Measurements from ENCODE around the gene PRDM16. TPM values are rescaled to one million over a fixed set of nuclear protein-coding genes. Genes with fewer than 3 reads are reported as not detected.

PRDM16 gene
- total and polyA plus RNA-seq, 4 donors, result 0.05 to 0.67 (median 0.19) TPM

DNA sequence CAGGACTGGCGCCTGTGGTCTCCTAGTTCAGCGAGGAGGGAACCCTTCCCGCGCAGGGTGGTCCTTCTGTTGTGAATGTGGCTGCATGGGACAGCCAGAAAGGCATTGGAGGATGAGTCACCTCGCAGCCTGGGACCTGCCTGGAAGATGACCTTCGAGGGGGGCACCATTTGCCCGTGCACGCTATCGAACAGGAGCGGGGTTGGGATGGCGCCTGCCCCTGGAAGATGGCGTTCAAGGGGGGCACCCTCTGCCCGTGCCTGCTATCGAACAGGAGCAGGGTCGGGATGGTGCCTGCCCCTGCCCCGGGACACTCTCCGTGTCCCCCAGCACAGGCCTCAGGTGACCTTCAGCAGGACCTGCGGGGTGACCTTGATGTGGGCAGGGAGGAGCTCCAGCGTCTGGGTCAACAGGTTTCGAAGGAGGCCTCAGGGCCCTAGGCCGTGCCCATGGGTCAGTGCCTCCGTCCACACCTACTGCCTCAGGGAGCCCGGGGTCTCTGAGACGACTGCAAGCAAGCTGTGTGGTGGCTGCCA is 49.4 kb upstream of the PRDM16 start:
- TF ChIP-seq HNF4G (IDR thresholded peaks at IDR 0.05) (no peak), RXRA (IDR thresholded peaks at IDR 0.05) (no peak), TAF1 (conservative IDR thresholded peaks at IDR 0.05) (no peak), YY1 (IDR thresholded peaks at IDR 0.05) (no peak), NR2F2 (IDR thresholded peaks at IDR 0.05) (no peak), JUND (IDR thresholded peaks at IDR 0.05) (no peak), EGR1 (IDR thresholded peaks at IDR 0.05; ENCODE audit: low read depth in 2 of 2) (no peak), GABPA (IDR thresholded peaks at IDR 0.05 in 1 of 2, conservative IDR thresholded peaks at IDR 0.05 in 1 of 2) (no peak), HNF4A (conservative IDR thresholded peaks at IDR 0.05) (no peak)
- TF ChIP-seq, protein P1, sequence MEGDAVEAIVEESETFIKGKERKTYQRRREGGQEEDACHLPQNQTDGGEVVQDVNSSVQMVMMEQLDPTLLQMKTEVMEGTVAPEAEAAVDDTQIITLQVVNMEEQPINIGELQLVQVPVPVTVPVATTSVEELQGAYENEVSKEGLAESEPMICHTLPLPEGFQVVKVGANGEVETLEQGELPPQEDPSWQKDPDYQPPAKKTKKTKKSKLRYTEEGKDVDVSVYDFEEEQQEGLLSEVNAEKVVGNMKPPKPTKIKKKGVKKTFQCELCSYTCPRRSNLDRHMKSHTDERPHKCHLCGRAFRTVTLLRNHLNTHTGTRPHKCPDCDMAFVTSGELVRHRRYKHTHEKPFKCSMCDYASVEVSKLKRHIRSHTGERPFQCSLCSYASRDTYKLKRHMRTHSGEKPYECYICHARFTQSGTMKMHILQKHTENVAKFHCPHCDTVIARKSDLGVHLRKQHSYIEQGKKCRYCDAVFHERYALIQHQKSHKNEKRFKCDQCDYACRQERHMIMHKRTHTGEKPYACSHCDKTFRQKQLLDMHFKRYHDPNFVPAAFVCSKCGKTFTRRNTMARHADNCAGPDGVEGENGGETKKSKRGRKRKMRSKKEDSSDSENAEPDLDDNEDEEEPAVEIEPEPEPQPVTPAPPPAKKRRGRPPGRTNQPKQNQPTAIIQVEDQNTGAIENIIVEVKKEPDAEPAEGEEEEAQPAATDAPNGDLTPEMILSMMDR (IDR thresholded peaks at IDR 0.05; ENCODE audit: low read depth, low read length, missing input control), result no peak
- DNase-seq (ENCODE audit: low spot score), result no peak
- H3K4me1 ChIP-seq (ENCODE audit: control insufficient read depth in 4 of 4, insufficient read depth in 4 of 4, low read length in 3 of 4), result no peaks in the 10 kb centered on the region
- no peak overlapping the region for H3K4me3 ChIP-seq (ENCODE audit: low read depth in 1 of 3, low read length in 3 of 3)
- H3K9me3 ChIP-seq (ENCODE audit: control insufficient read depth in 4 of 4, low read length in 3 of 4), result no peaks in the 10 kb centered on the region
- no peak overlapping the region for H3K9ac ChIP-seq (ENCODE audit: low read depth in 1 of 2, low read length in 2 of 2)
- no peaks in the 10 kb centered on the region for H3K36me3 ChIP-seq (ENCODE audit: control insufficient read depth in 4 of 4, insufficient read depth in 3 of 4, low read depth in 1 of 4, low read length in 3 of 4)
- WGBS, result 84% methylated on average over 24 of the region's 24 CpGs
- peaks cover 0 to 3% (median 0%) of the 10 kb centered on the region in 4 donors for H3K27me3 ChIP-seq (ENCODE audit: control insufficient read depth in 4 of 4, insufficient read depth in 4 of 4, low read length in 3 of 4)
- H3K27ac ChIP-seq (ENCODE audit: low read depth in 1 of 2, low read length in 2 of 2), result no peak overlapping the region

DNA sequence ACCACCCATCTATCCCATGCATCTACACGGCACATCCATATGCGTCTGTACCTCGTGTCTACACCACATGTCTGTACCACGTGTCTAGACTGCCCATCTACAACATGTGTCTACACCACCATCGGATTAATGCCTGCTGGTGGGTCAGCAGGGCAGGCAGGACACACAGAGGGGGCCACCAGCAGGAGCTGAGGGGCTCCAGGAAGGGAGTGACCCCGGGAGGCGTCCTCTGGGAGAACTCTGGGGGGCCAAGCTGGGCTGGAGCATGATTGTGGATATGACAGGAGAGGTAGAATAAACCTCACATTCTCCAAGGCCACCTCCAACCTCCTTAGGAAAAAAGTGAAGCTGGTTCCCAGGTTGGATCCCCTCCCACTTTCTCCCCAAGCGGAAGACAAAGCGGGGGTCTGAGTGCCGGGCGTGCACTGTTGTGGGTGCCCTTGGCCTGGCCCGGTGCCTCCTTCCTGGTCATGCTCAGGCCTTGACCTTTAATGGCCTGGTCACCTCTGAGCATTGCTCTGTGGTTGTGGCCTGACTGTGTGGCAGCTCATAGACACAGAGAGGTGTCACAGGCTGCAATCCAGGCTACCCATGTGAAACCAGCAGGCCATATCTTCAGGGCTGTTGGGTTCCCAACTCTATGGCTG is 48.6 kb upstream of the PRDM16 start:
- peaks cover 0 to 3% (median 0%) of the 10 kb centered on the region in 4 donors for H3K27me3 ChIP-seq (ENCODE audit: control insufficient read depth in 4 of 4, insufficient read depth in 4 of 4, low read length in 3 of 4)
- H3K4me3 ChIP-seq (ENCODE audit: low read depth in 1 of 3, low read length in 3 of 3), result no peak overlapping the region
- H3K36me3 ChIP-seq (ENCODE audit: control insufficient read depth in 4 of 4, insufficient read depth in 3 of 4, low read depth in 1 of 4, low read length in 3 of 4), result no peaks in the 10 kb centered on the region
- no peaks in the 10 kb centered on the region for H3K4me1 ChIP-seq (ENCODE audit: control insufficient read depth in 4 of 4, insufficient read depth in 4 of 4, low read length in 3 of 4)
- WGBS, result 90% methylated on average over 12 of the region's 12 CpGs
- no peak for DNase-seq (ENCODE audit: low spot score)
- H3K9ac ChIP-seq (ENCODE audit: low read depth in 1 of 2, low read length in 2 of 2), result no peak overlapping the region
- H3K27ac ChIP-seq (ENCODE audit: low read depth in 1 of 2, low read length in 2 of 2), result no peak overlapping the region
- H3K9me3 ChIP-seq (ENCODE audit: control insufficient read depth in 4 of 4, low read length in 3 of 4), result no peaks in the 10 kb centered on the region
- TF ChIP-seq RXRA (IDR thresholded peaks at IDR 0.05) (no peak), HNF4A (conservative IDR thresholded peaks at IDR 0.05) (no peak)
- TF ChIP-seq, protein P2, sequence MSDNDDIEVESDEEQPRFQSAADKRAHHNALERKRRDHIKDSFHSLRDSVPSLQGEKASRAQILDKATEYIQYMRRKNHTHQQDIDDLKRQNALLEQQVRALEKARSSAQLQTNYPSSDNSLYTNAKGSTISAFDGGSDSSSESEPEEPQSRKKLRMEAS (IDR thresholded peaks at IDR 0.05), result no peak
- TF ChIP-seq, protein P3, sequence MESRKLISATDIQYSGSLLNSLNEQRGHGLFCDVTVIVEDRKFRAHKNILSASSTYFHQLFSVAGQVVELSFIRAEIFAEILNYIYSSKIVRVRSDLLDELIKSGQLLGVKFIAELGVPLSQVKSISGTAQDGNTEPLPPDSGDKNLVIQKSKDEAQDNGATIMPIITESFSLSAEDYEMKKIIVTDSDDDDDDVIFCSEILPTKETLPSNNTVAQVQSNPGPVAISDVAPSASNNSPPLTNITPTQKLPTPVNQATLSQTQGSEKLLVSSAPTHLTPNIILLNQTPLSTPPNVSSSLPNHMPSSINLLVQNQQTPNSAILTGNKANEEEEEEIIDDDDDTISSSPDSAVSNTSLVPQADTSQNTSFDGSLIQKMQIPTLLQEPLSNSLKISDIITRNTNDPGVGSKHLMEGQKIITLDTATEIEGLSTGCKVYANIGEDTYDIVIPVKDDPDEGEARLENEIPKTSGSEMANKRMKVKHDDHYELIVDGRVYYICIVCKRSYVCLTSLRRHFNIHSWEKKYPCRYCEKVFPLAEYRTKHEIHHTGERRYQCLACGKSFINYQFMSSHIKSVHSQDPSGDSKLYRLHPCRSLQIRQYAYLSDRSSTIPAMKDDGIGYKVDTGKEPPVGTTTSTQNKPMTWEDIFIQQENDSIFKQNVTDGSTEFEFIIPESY (IDR thresholded peaks at IDR 0.05), result no peak

DNA sequence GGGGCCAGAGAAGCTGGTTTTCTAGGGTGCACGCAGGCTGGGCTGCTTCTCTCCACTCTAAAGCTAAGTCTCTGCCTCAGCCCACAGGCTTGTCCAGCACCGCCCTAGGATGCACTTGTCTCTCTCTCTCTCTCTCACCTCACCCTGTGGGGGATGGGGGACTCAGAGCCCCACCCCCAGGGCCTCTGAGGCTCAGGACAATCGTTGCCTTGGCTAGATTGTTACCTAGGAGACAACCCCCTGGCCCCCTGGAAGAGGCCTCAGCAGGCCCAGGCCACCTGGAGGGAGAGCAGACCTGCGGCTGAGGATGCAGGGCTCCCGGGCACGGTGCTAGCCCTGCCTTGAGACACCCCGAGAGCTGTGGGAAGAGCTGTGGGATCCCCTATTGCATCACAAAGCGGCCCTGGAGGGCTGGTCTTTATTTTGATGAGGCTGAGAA is 47.8 kb upstream of the PRDM16 start, which contains the start of gene ACTRT2:
Gene ACTRT2 (plus strand): TSS at position 235 of the 439 bp plus-strand sequence. CDS start 220 bp downstream, outside the sequence.
- DNase-seq (ENCODE audit: low spot score), result no peak
- Histone ChIP-seq H3K27me3 (ENCODE audit: control insufficient read depth in 4 of 4, insufficient read depth in 4 of 4, low read length in 3 of 4) (peaks cover 0 to 3% (median 0%) of the 10 kb centered on the region in 4 donors), H3K9me3 (ENCODE audit: control insufficient read depth in 4 of 4, low read length in 3 of 4) (no peaks in the 10 kb centered on the region), H3K27ac (ENCODE audit: low read depth in 1 of 2, low read length in 2 of 2) (no peak within 1 kb of the TSS), H3K9ac (ENCODE audit: low read depth in 1 of 2, low read length in 2 of 2) (no peak within 1 kb of the TSS), H3K36me3 (ENCODE audit: control insufficient read depth in 4 of 4, insufficient read depth in 3 of 4, low read depth in 1 of 4, low read length in 3 of 4) (no peaks in the 10 kb centered on the region), H3K4me3 (ENCODE audit: low read depth in 1 of 3, low read length in 3 of 3) (no peak within 1 kb of the TSS), H3K4me1 (ENCODE audit: control insufficient read depth in 4 of 4, insufficient read depth in 4 of 4, low read length in 3 of 4) (no peaks in the 10 kb centered on the region)
- 47% methylated on average over 8 of the region's 8 CpGs for WGBS
- TF ChIP-seq YY1 (IDR thresholded peaks at IDR 0.05) (no peak), TAF1 (conservative IDR thresholded peaks at IDR 0.05) (no peak), FOXA2 (IDR thresholded peaks at IDR 0.05) (no peak), NR2F2 (IDR thresholded peaks at IDR 0.05) (no peak), JUND (IDR thresholded peaks at IDR 0.05) (no peak), GABPA (IDR thresholded peaks at IDR 0.05 in 1 of 2, conservative IDR thresholded peaks at IDR 0.05 in 1 of 2) (no peak), EGR1 (IDR thresholded peaks at IDR 0.05; ENCODE audit: low read depth in 2 of 2) (no peak)
- TF ChIP-seq, protein P1 (IDR thresholded peaks at IDR 0.05; ENCODE audit: low read depth, low read length, missing input control), result no peak
- TF ChIP-seq, protein P4, sequence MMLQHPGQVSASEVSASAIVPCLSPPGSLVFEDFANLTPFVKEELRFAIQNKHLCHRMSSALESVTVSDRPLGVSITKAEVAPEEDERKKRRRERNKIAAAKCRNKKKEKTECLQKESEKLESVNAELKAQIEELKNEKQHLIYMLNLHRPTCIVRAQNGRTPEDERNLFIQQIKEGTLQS (IDR thresholded peaks at IDR 0.05), result no peak
- TF ChIP-seq, protein P3 (IDR thresholded peaks at IDR 0.05), result no peak
